Activated T-helper 1 cell treated with anti-CD3 and anti-CD28 coated beads, Interleukin-12 subunit alpha, Interleukin-12 subunit beta, Interleukin-2, Interleukin-4 antibody, amounts not matched to agents 30 ng/mL and 10 ng/mL and 1 ng/mL, durations not matched to agents 14 hours and 24 hours and 36 hours (primary cell): ENCODE measurements around the gene THRB. TPM values are rescaled to one million over a fixed set of nuclear protein-coding genes. Genes with fewer than 3 reads are reported as not detected.

Source experiments
- DNase-seq: peaks from one replicate; pipeline ENCODE4 v3.0.0; 2021; ENCODE audit warnings: low spot score
- H3K27ac Mint-ChIP-seq: one replicate; pipeline ENCODE4 v1.8.0; 2021; ENCODE audit warnings: mild to moderate bottlenecking, mixed read lengths
- H3K27me3 Mint-ChIP-seq: one replicate; pipeline ENCODE4 v1.8.0; 2022; ENCODE audit warnings: mild to moderate bottlenecking, moderate library complexity, mixed read lengths; ENCODE audit not compliant: insufficient read depth
- H3K36me3 Mint-ChIP-seq: one replicate; pipeline ENCODE4 v1.8.0; 2021; ENCODE audit warnings: low read depth, mixed read lengths
- H3K4me1 Mint-ChIP-seq: one replicate; pipeline ENCODE4 v1.8.0; 2021; ENCODE audit warnings: low read depth, mixed read lengths
- H3K4me3 Mint-ChIP-seq: one replicate; pipeline ENCODE4 v1.8.0; 2021; ENCODE audit warnings: mild to moderate bottlenecking, moderate library complexity, mixed read lengths
- H3K9me3 Mint-ChIP-seq: one replicate; pipeline ENCODE4 v1.8.0; 2021; ENCODE audit warnings: mixed read lengths
- intact Hi-C: fragments of 100-400 bp; cut with micrococcal nuclease; formaldehyde crosslinking; loops from one replicate; pipeline ENCODE4 v1.15.1; 2024
- total RNA-seq: library from RNA; stranded (reverse); gene quantifications from 2 replicates; pipeline ENCODE4 v1.2.3, GENCODE V29; 2022

Gene THRB
- total RNA-seq, 1 donor from 2014 or later, result not detected

GRCh38 chr3:24493746-24494617 lies 668 bp downstream of the THRB start:
- H3K27me3 Mint-ChIP-seq, result peaks cover 55% of the 10 kb centered on the region
- H3K9me3 Mint-ChIP-seq, result no peaks in the 10 kb centered on the region
- no peak overlapping the region for H3K4me3 Mint-ChIP-seq
- no peaks in the 10 kb centered on the region for H3K36me3 Mint-ChIP-seq
- no peaks in the 10 kb centered on the region for H3K4me1 Mint-ChIP-seq
- intact Hi-C loops, result no loop called here
- H3K27ac Mint-ChIP-seq, result no peak overlapping the region
- no peak for DNase-seq

GRCh38 chr3:24492971-24493551 lies 1.6 kb downstream of the THRB start:
- Mint-ChIP-seq H3K4me1 (no peaks in the 10 kb centered on the region), H3K9me3 (no peaks in the 10 kb centered on the region), H3K4me3 (no peak overlapping the region), H3K36me3 (no peaks in the 10 kb centered on the region), H3K27ac (no peak overlapping the region), H3K27me3 (peaks cover 52% of the 10 kb centered on the region)
- DNase-seq, result no peak
- intact Hi-C loops, result no loop called here

GRCh38 chr3:24490151-24490550 lies 4.5 kb downstream of the THRB start:
- intact Hi-C loops, result no loop called here
- H3K27ac Mint-ChIP-seq, result no peak overlapping the region
- no peaks in the 10 kb centered on the region for H3K4me1 Mint-ChIP-seq
- no peaks in the 10 kb centered on the region for H3K9me3 Mint-ChIP-seq
- peaks cover 35% of the 10 kb centered on the region for H3K27me3 Mint-ChIP-seq
- no peaks in the 10 kb centered on the region for H3K36me3 Mint-ChIP-seq
- no peak overlapping the region for H3K4me3 Mint-ChIP-seq
- no peak for DNase-seq

GRCh38 chr3:24487325-24488262 lies 7.1 kb downstream of the THRB start:
- Mint-ChIP-seq H3K27me3 (peaks cover 15% of the 10 kb centered on the region), H3K4me3 (no peak overlapping the region), H3K4me1 (no peaks in the 10 kb centered on the region), H3K36me3 (no peaks in the 10 kb centered on the region), H3K27ac (no peak overlapping the region), H3K9me3 (no peaks in the 10 kb centered on the region)
- intact Hi-C loops, result no loop called here
- no peak for DNase-seq

- Mint-ChIP-seq H3K27ac (no peak overlapping the region), H3K27me3 (peaks cover 4% of the 10 kb centered on the region), H3K4me1 (no peaks in the 10 kb centered on the region), H3K36me3 (no peaks in the 10 kb centered on the region), H3K9me3 (no peaks in the 10 kb centered on the region), H3K4me3 (no peak overlapping the region)
- intact Hi-C loops, result no loop called here
- DNase-seq, result no peak
Measured at GRCh38 chr3:24485511-24485910, 9.1 kb downstream of the THRB start.

GRCh38 chr3:24483873-24484272 lies 10.8 kb downstream of the THRB start:
- no peaks in the 10 kb centered on the region for H3K9me3 Mint-ChIP-seq
- no peak overlapping the region for H3K4me3 Mint-ChIP-seq
- no peak for DNase-seq
- no peak overlapping the region for H3K27ac Mint-ChIP-seq
- intact Hi-C loops, result no loop called here
- no peaks in the 10 kb centered on the region for H3K4me1 Mint-ChIP-seq
- H3K27me3 Mint-ChIP-seq, result peaks cover 4% of the 10 kb centered on the region
- no peaks in the 10 kb centered on the region for H3K36me3 Mint-ChIP-seq

- no peak for DNase-seq
- Mint-ChIP-seq H3K9me3 (no peaks in the 10 kb centered on the region), H3K27ac (no peak overlapping the region), H3K4me1 (no peaks in the 10 kb centered on the region), H3K4me3 (no peak overlapping the region), H3K36me3 (no peaks in the 10 kb centered on the region), H3K27me3 (peaks cover 4% of the 10 kb centered on the region)
- intact Hi-C loops, result no loop called here
Measured at GRCh38 chr3:24482096-24482705, 12.4 kb downstream of the THRB start.

- H3K36me3 Mint-ChIP-seq, result no peaks in the 10 kb centered on the region
- no peaks in the 10 kb centered on the region for H3K27me3 Mint-ChIP-seq
- H3K9me3 Mint-ChIP-seq, result no peaks in the 10 kb centered on the region
- no peaks in the 10 kb centered on the region for H3K4me1 Mint-ChIP-seq
- intact Hi-C loops, result no loop called here
- H3K4me3 Mint-ChIP-seq, result no peak overlapping the region
- H3K27ac Mint-ChIP-seq, result no peak overlapping the region
- DNase-seq, result no peak
Measured at GRCh38 chr3:24481193-24481592, 13.5 kb downstream of the THRB start.

- Mint-ChIP-seq H3K27ac (no peak overlapping the region), H3K9me3 (no peaks in the 10 kb centered on the region), H3K4me1 (no peaks in the 10 kb centered on the region), H3K27me3 (no peaks in the 10 kb centered on the region), H3K4me3 (no peak overlapping the region), H3K36me3 (no peaks in the 10 kb centered on the region)
- intact Hi-C loops, result no loop called here
- no peak for DNase-seq
Measured at GRCh38 chr3:24480497-24480896, 14.2 kb downstream of the THRB start.

GRCh38 chr3:24479816-24480215 lies 14.8 kb downstream of the THRB start:
- H3K4me1 Mint-ChIP-seq, result no peaks in the 10 kb centered on the region
- DNase-seq, result no peak
- no peaks in the 10 kb centered on the region for H3K27me3 Mint-ChIP-seq
- H3K4me3 Mint-ChIP-seq, result no peak overlapping the region
- H3K9me3 Mint-ChIP-seq, result no peaks in the 10 kb centered on the region
- no peaks in the 10 kb centered on the region for H3K36me3 Mint-ChIP-seq
- no peak overlapping the region for H3K27ac Mint-ChIP-seq
- intact Hi-C loops, result no loop called here

GRCh38 chr3:24476871-24477656 lies 17.6 kb downstream of the THRB start:
- Mint-ChIP-seq H3K9me3 (no peaks in the 10 kb centered on the region), H3K27me3 (no peaks in the 10 kb centered on the region), H3K4me1 (no peaks in the 10 kb centered on the region), H3K4me3 (no peak overlapping the region), H3K36me3 (no peaks in the 10 kb centered on the region), H3K27ac (no peak overlapping the region)
- DNase-seq, result no peak
- intact Hi-C loops, result no loop called here

GRCh38 chr3:24475925-24476324 lies 18.7 kb downstream of the THRB start:
- DNase-seq, result no peak
- H3K27me3 Mint-ChIP-seq, result no peaks in the 10 kb centered on the region
- H3K9me3 Mint-ChIP-seq, result no peaks in the 10 kb centered on the region
- intact Hi-C loops, result no loop called here
- H3K4me1 Mint-ChIP-seq, result no peaks in the 10 kb centered on the region
- H3K4me3 Mint-ChIP-seq, result no peak overlapping the region
- H3K27ac Mint-ChIP-seq, result no peak overlapping the region
- no peaks in the 10 kb centered on the region for H3K36me3 Mint-ChIP-seq
